Mononuclear cell (primary cell): Measurements from ENCODE around the gene NKX6-1. TPM values are rescaled to one million over a fixed set of nuclear protein-coding genes. Genes with fewer than 3 reads are reported as not detected.

ENCODE experiments used
- H3K27me3 ChIP-seq: 2 replicates; pipeline ENCODE4 v1.6.0; 2011; ENCODE audit warnings: low read length, control low read depth; ENCODE audit not compliant: insufficient read depth
- H3K4me1 ChIP-seq: 2 replicates; pipeline ENCODE4 v1.5.1; 2011; ENCODE audit warnings: mild to moderate bottlenecking, low read length, control low read depth; ENCODE audit not compliant: insufficient read depth
- H3K4me3 ChIP-seq: 2 replicates; pipeline ENCODE4 v1.5.1; 2011; ENCODE audit warnings: mild to moderate bottlenecking, low read length, moderate library complexity
- H3K9me3 ChIP-seq: 2 replicates; pipeline ENCODE4 v1.5.1; 2011; ENCODE audit warnings: low read depth, mild to moderate bottlenecking, control low read depth, low read length
- total RNA-seq: library from RNA; depleted of rRNA; stranded (reverse); fragments of >200 nt; gene quantifications from one replicate; pipeline ENCODE4 v1.2.3, GENCODE V29; 2012

Gene NKX6-1
- total RNA-seq, 1 donor, result not detected

DNA sequence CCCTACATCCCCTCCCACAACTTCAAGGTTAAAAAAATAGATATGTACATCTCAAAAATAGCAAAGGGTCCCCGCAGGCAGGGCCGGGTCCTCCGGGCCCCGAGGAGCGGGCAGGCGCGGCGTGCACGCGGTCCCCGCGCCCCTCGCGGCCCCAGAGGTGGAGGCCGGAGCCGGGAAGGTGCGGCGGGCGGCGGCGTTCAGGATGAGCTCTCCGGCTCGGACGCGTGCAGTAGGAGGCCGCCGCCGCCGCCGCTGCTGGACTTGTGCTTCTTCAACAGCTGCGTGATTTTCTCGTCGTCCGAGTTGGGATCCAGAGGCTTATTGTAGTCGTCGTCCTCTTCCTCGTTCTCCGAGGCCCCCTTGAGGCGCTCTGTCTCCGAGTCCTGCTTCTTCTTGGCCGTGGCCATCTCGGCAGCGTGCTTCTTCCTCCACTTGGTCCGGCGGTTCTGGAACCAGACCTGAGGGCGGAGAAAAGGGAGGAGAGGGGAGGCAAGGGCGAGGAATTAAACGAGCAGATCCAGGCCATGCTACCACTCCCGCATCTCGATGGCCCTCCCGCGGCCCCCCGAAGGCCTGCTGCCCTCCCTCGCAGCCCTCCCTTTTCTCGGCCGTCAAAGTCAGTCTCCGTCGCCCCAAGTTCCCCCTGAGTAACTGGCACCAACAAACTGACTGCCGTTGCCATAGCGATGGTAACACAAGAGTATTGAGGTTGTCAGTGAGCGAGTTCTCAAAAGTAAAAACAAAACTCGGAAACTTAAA, 5.8 kb downstream of the NKX6-1 start:
- Histone ChIP-seq H3K4me3 (no peak overlapping the region), H3K9me3 (no peaks in the 10 kb centered on the region), H3K4me1 (peaks cover 30% of the 10 kb centered on the region), H3K27me3 (peaks cover 98% of the 10 kb centered on the region)

DNA sequence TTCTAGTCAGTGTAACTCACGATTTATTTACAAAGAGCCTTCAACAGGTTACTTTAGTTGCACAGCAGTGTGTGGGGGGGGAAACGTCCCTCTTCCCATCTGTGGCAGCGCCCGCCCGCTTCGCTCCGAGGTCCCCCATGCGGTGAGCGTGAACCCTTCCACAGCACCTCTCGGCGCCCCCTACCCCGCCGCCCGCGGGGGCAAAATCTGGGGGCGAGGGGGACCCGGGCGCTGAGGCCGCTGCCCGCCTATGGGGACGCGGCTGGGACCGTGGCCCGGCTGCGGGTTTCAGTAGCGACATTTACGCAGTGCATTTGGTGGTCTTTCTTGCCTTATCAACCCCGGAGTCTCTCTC, 6.4 kb downstream of the NKX6-1 start:
- Histone ChIP-seq H3K4me3 (no peak overlapping the region), H3K4me1 (peaks cover 24% of the 10 kb centered on the region), H3K9me3 (no peaks in the 10 kb centered on the region), H3K27me3 (peaks cover 98% of the 10 kb centered on the region)

DNA sequence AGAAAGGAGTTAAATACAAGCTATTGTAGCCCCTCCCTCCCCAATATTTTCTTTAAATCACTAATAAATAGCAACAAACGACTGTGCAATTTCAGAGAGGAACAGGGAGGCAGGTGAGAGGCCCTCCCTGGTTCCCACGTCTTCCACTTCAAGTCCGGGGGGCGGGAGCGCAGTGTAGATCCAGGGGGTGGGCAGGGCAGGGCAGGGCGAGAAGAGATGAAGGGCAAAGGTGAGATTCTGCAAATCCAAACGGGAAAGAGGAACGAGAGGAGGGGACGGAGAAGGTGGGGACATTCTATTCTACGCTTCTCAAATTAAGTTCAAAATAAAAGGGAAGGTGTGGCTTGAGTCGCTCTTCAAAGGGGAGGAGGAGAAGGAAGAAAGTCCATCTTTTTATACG, 6.8 kb downstream of the NKX6-1 start:
- peaks cover 99% of the 10 kb centered on the region for H3K27me3 ChIP-seq
- H3K4me3 ChIP-seq, result no peak overlapping the region
- H3K9me3 ChIP-seq, result no peaks in the 10 kb centered on the region
- peaks cover 20% of the 10 kb centered on the region for H3K4me1 ChIP-seq

DNA sequence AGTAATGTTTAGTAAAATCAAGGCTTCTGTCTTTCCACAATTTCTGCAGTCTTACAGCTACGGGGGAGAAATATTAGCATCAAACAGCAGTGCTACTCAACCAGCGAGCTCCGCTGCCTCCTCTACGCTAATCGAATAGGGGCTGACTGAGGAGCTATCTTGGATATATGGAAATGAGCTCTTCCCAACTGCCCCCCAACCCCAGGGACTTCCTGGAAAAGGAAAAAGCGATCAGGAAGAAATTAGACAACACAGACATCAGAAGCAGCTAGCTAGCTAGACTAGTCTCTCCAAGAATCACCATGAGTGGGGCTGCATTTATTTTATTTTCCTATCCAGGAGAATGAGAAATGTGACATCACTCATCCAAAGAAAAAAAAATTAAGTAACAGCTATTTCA, 7.6 kb downstream of the NKX6-1 start:
- peaks cover 98% of the 10 kb centered on the region for H3K27me3 ChIP-seq

DNA sequence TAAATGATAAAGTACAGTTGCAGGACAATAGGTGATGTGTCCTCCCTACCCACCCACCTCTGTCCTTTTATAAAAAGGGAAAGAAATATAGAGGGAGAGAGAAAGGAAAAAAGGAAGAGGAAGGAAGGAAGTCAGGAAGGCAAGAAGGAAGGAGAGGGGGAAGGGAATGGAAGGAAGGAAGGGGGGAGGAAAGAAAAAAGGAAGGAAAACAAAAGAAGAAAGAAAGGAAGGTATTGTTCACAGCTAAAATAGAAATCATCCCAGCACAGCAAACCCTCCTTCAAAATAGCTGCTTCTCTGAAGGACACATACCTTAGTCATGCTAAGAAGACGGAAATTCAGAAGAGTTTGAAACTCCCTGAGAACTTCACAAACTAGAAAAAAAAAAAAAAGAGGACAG, 8.4 kb downstream of the NKX6-1 start:
- peaks cover 99% of the 10 kb centered on the region for H3K27me3 ChIP-seq
- peaks cover 11% of the 10 kb centered on the region for H3K4me1 ChIP-seq
- no peaks in the 10 kb centered on the region for H3K9me3 ChIP-seq
- H3K4me3 ChIP-seq, result no peak overlapping the region

More for the DNA sequence above, 7.6 kb downstream of the NKX6-1 start:
- Histone ChIP-seq H3K4me3 (no peak overlapping the region), H3K9me3 (no peaks in the 10 kb centered on the region), H3K4me1 (peaks cover 12% of the 10 kb centered on the region)

DNA sequence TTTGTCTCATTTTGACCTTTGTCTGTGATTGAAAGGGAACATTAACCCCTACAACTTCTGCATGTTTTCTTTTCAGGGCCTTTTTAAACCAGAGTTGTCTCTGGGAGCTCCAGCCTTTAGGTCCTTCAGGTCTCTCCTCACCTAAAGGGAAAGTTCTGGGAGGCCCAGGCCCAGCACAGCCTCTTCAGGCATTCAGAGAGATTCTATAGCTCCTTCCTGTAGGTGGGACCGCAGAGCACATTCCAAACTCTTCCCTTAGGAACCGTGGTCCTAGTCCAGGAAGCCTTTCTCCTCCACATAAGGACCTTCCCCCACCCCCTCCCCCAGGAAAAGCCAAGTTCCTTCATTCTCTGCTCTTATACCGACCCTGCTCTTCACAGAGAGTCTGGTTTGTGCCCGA, 14.9 kb downstream of the NKX6-1 start:
- Histone ChIP-seq H3K9me3 (no peaks in the 10 kb centered on the region), H3K27me3 (peaks cover 98% of the 10 kb centered on the region)

DNA sequence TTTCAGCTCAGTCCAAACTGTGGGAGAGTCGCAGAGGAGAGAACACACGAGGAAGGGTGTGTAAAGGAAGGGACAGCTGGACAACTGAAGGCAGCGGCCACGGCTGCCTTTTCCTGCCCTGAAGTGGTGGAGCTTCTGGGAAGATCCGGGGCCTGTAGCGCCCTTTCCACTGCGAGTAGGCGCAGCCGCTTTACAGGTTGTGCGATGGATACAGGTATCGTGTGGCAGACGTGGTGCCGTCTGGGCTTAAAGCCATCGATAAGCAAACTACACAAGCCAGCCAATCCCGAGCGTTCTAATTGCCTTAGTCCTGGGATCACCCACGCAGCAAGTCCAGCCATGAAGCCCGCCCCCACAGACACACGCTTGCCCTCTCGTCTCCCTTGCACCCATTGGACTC, 15.4 kb downstream of the NKX6-1 start:
- Histone ChIP-seq H3K4me1 (peaks cover 7% of the 10 kb centered on the region), H3K4me3 (no peak overlapping the region), H3K9me3 (no peaks in the 10 kb centered on the region), H3K27me3 (peaks cover 98% of the 10 kb centered on the region)

More for the DNA sequence above, 14.9 kb downstream of the NKX6-1 start:
- H3K4me3 ChIP-seq, result no peak overlapping the region
- H3K4me1 ChIP-seq, result peaks cover 7% of the 10 kb centered on the region

DNA sequence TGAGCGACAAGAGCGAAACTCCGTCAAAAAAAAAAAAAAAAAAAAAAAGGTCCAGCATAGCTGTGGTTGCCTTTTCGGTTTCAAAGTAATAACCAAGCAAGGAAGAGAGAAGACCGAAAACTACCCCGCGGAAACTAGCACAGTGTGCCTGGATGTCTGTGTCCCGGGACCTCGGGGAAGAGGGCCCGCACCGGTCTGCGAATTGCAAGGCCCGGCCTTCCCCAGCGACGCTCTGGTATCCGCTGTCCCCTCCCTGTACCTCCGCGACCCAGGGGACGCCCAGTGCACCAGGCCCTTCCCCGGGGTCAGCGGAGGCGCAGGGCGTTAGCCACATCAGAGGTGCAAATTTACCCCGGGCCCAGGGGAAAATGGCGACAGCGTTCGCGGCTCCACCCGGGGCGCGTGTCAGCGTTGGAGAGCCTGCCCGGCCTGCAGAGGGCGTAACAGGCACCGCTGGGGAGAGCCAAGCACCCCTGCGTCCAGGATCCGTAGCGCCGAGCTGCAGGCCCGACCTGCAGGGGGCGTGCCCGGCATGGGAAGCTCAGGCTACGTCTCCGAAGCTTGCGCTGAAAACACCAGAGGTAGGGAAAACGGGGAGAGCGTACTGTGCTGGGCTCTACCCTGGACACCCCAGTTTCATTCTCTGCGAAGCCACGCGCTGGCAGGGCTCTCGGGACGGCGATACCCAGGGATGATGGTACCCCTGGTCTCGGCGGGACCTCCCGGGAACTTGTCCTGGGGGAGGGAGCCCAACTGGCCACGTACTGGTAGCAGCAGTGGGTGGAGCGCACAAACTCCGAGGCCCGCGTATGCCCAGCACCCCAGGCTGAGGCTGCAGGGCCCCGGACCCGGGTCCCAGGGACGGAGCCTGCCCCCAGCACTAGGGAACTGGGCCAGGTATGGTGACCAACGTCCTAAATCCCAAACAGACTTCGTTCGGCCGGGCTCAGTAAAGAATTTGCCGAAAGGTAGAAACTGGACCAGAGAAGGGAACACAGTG, 16.2 kb downstream of the NKX6-1 start:
- no peak overlapping the region for H3K4me3 ChIP-seq
- H3K9me3 ChIP-seq, result no peaks in the 10 kb centered on the region
- H3K4me1 ChIP-seq, result peaks cover 7% of the 10 kb centered on the region
- peaks cover 98% of the 10 kb centered on the region for H3K27me3 ChIP-seq

DNA sequence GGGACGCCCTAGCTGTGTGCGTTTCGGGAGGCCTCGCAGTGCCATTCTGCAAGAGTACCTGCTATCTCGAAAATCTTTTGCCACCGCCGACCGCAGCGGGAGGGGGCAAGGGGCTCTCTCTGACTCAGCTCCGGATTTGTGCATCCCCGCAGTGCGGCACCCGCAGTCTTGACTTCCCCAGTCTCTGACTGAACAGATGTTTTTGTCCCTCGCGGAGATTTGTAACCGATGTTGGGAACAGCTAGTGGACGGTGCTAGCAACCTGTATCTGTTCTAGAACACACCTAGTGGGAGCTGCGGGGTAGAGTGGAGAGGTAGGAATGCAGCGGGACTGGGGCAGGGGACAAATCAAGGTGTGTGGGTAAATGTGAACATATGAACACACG, 17.2 kb downstream of the NKX6-1 start:
- H3K27me3 ChIP-seq, result peaks cover 97% of the 10 kb centered on the region
- no peak overlapping the region for H3K4me3 ChIP-seq
- peaks cover 7% of the 10 kb centered on the region for H3K4me1 ChIP-seq
- no peaks in the 10 kb centered on the region for H3K9me3 ChIP-seq

DNA sequence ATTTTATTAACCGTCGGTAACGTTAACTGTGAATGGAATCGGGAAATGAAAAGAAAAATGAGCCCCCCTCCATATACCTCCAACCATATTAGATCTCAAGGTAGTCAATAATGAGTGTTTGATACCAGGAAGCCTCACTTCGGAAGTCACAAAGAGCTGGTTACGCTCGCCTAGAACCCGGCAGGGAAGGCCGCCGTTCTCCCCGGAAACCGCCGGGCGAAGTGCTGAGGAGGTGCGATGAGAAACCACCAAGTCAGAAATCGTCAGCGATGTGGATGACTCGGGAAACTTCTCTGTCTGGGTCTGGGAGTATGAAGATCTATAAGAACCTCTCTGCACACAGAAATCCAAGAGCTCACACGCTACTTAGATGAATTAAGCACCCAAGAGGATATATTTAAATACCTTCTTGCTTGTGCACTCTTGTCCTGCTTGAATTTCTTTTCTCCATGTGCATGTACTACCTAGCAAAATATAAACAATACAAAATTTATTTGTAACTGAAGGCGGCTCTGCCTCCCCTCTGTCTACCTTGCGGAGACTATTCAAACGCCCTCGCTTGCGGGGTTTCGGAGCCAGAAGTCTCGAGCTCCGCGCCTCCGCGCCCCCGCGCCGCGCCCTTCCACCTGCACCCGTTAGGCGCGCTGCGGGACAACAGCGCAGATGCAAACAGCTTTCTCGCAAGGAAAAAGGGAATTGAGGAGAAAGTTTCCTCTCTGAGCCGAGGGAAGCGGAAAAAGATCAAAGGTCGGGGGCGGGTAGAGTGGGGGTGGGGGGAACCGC, 17.8 kb downstream of the NKX6-1 start:
- peaks cover 7% of the 10 kb centered on the region for H3K4me1 ChIP-seq
- no peaks in the 10 kb centered on the region for H3K9me3 ChIP-seq
- no peak overlapping the region for H3K4me3 ChIP-seq
- peaks cover 97% of the 10 kb centered on the region for H3K27me3 ChIP-seq

DNA sequence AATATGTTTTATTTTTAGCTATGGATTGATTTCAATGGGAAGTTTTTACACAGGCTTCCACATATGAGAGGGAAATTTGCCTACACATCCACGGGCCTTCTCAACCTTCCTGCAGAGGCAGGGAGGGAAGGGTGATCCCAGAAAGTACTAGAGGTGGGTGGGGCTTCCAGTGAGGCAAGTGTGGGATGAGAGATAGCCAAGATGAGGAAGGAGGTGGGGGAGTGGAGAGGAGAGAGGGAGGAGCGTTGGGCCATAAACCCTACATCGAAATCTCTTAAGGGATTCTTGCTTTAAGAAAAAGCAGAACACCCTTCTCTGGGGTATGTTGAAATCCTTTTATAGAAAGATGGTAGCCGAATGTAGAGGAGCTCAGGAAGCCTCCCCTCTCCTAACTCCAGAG, 19.0 kb downstream of the NKX6-1 start:
- H3K4me1 ChIP-seq, result peaks cover 7% of the 10 kb centered on the region
- no peaks in the 10 kb centered on the region for H3K9me3 ChIP-seq
- no peak overlapping the region for H3K4me3 ChIP-seq
- peaks cover 90% of the 10 kb centered on the region for H3K27me3 ChIP-seq

DNA sequence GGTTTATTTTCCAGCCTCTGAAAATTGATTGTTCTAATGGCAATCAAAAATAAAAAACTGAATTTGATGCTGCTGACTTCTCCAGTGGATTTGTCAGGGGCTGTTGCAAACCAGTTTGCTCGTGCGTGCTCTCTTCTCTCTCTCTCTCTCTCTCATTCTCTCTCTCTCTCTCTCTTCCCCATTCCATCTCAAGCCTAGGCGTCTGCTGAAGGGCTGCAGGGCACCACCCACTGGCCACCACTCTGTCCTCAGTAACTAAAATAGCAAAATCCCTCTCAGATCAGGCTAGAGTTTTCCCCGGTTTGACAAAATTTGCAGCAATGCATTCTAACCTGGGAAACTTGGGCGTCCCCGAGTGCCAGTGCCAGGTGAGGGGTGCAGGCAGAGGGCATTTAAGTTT, 19.4 kb downstream of the NKX6-1 start:
- H3K4me3 ChIP-seq, result no peak overlapping the region
- peaks cover 7% of the 10 kb centered on the region for H3K4me1 ChIP-seq
- no peaks in the 10 kb centered on the region for H3K9me3 ChIP-seq
- H3K27me3 ChIP-seq, result peaks cover 86% of the 10 kb centered on the region

DNA sequence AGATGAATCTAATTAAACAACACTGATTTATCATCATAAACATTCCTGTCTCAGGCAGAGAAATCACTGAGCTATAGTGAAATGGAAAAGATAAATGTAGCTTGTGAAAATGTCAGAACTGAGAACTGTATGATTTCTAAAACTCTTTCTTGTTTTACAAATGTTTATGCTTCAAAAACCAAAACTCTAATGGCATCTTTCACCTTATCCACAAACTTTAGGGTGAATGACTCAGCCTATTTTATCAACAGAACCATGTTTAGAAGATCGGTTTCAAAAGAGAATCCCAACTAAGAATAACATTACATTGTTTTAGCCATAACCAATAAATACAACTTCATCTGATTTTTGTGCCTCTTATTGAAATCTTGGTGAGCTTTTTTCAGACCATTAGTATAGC, 21.4 kb downstream of the NKX6-1 start:
- Histone ChIP-seq H3K9me3 (no peaks in the 10 kb centered on the region), H3K27me3 (peaks cover 67% of the 10 kb centered on the region), H3K4me3 (no peak overlapping the region), H3K4me1 (peaks cover 3% of the 10 kb centered on the region)

DNA sequence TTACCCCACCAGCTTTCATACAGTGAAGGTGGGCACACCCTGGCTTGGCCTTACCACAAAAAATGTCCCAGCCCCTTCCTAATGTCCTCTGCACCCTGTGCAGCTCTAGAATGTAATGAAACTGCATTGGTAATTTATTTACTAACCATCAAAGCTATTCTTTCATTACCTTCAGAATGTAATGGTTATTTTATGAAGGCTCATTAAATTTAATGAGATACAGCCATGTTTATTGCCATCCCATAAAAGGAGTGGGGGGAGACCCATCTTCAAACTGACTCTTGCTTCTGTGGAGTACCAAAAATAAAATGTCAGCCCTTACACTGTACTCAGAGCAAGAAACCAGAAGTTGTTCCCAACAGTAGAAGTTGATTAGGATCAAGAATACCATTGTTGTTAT, 25.0 kb downstream of the NKX6-1 start:
- no peaks in the 10 kb centered on the region for H3K9me3 ChIP-seq
- no peaks in the 10 kb centered on the region for H3K4me1 ChIP-seq
- no peak overlapping the region for H3K4me3 ChIP-seq
- H3K27me3 ChIP-seq, result peaks cover 41% of the 10 kb centered on the region

DNA sequence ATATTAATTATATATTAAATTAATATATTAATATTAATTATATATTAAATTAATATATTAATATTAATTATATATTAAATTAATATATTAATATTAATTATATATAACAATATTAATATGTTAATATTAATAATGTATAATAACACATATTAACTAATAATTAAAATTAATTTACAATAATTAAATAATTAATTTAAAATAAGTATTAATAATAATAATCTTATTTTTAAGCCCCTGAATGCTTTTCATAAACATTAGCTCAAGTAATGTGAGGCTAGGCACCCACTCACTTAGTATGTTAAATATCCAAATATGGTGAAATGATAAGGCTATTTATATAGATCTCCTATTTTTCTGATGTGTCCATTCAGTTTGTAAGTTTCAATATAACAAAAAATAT, 26.9 kb downstream of the NKX6-1 start:
- Histone ChIP-seq H3K4me3 (no peak overlapping the region), H3K4me1 (no peaks in the 10 kb centered on the region), H3K9me3 (no peaks in the 10 kb centered on the region), H3K27me3 (peaks cover 24% of the 10 kb centered on the region)
